Activated CD4-positive, alpha-beta T cell treated with anti-CD3 and anti-CD28 coated beads, Interleukin-2, amount 50 U/mL, for 48 hours (primary cell): Measurements from ENCODE around the gene RRP7A.
"Not testable (repeated sequence)": the region's sequence is repeated elsewhere in the genome, so short reads cannot be mapped to it uniquely, and the experiment has no call there.

ENCODE experiments used
- DNase-seq, 2 experiments: peaks; one replicate each; pipeline ENCODE4 v3.0.0-alpha.2; 2020

Gene RRP7A

GRCh38 chr22:42493393-42493792 is 26.2 kb downstream of the RRP7A start:
- no peak for DNase-seq

GRCh38 chr22:42492323-42492690 is 27.3 kb downstream of the RRP7A start:
- DNase-seq, result no peak

- no peak for DNase-seq
These were observed 29.3 kb downstream of the RRP7A start for GRCh38 chr22:42490243-42490832.

- DNase-seq, result no peak
These were observed 30.6 kb downstream of the RRP7A start for GRCh38 chr22:42489000-42489399.

GRCh38 chr22:42484506-42484905 is 35.1 kb downstream of the RRP7A start:
- no peak for DNase-seq

- DNase-seq, result not testable (repeated sequence)
These were observed 35.9 kb downstream of the RRP7A start for GRCh38 chr22:42483610-42484223.

- no peak for DNase-seq
These were observed 44.5 kb downstream of the RRP7A start for GRCh38 chr22:42475122-42475521.

GRCh38 chr22:42473484-42474193 is 46.0 kb downstream of the RRP7A start:
- no peak for DNase-seq

- no peak for DNase-seq
These were observed 46.9 kb downstream of the RRP7A start for GRCh38 chr22:42472671-42473070.

- DNase-seq, result no peak
These were observed 48.2 kb downstream of the RRP7A start for GRCh38 chr22:42471441-42471840.

GRCh38 chr22:42470366-42471082 is 49.1 kb downstream of the RRP7A start:
- DNase-seq, result no peak

- no peak for DNase-seq
These were observed 50.8 kb downstream of the RRP7A start for GRCh38 chr22:42468841-42469240.

GRCh38 chr22:42462016-42462415 is 57.6 kb downstream of the RRP7A start:
- no peak for DNase-seq

- no peak for DNase-seq
These were observed 58.1 kb downstream of the RRP7A start for GRCh38 chr22:42461511-42461910.
